Stimulated activated CD8-positive, alpha-beta memory T cell treated with anti-CD3 and anti-CD28 coated beads, Interleukin-4, amount 100 ng/mL, for 24 hours (primary cell): ENCODE results near the gene PTPRR.
"Not testable (repeated sequence)": the region's sequence is repeated elsewhere in the genome, so short reads cannot be mapped to it uniquely, and the experiment has no call there.

Experiments
- DNase-seq: peaks from one replicate; pipeline ENCODE4 v3.0.0-alpha.2; 2020; ENCODE audit warnings: low read depth

The PTPRR gene

DNA sequence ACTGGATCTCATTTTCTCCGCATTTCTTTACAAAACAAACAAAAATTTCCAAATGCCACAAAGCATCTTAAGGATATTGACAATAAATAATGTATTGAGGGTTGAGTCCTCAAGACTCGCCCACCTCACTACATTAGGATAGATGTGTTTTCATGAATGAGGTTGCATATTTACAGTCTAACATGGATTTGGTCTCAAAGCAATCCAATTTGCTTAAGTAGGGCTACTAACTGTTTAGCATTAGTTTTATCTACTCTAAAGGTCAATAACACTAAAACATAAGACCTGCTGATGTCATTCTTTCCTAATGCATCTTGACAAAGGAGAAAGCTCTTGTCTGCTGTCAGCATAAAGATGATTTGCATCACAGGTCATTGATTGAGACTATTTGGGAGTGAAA, 82.4 kb downstream of the PTPRR start:
- DNase-seq = no peak

GRCh38 chr12:70837026-70837425, 83.5 kb downstream of the PTPRR start:
- no peak for DNase-seq

DNA sequence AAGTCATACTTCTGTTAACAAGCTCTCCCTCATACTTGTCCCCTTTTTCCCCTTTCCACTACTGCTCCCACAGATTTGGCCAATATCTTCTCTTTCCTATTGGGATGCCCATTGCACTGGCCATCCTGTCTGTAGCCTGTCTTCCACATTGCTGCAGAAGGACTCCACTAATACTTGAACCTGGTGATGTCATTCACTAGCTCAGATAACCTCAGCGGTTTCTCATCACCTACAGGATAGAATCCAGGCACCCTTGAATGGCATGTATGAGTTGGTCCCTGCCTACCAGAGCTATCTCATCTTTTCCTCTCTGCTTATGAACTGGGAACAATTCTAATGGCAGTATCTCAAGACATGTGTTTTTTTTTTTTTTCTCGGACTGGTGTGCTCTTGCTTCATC, 84.6 kb downstream of the PTPRR start:
- no peak for DNase-seq

- no peak for DNase-seq
These were observed 89.0 kb downstream of the PTPRR start for GRCh38 chr12:70831543-70831942.

- no peak for DNase-seq
These were observed 90.1 kb downstream of the PTPRR start for GRCh38 chr12:70830221-70831061.

DNA sequence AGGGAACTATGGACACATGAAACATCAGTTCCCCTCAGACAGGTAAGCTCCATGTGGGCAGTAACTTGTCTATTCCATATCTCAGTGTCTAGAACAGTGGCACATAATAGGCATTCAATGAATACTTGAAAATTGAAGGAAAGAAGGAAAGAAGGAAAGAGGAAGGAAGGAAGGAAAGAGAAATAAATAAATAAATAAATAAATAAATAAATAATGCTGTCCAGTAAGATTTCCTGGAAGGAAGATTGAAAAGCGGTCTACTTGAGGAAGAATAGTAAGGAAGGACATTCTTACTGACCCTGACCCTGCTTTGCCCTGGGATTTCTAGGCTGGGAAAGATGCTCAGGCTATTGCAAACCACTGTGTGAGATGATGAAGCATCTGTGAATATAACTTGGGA, 91.5 kb downstream of the PTPRR start:
- no peak for DNase-seq

- no peak for DNase-seq
These were observed 92.2 kb downstream of the PTPRR start for GRCh38 chr12:70828351-70828750.

DNA sequence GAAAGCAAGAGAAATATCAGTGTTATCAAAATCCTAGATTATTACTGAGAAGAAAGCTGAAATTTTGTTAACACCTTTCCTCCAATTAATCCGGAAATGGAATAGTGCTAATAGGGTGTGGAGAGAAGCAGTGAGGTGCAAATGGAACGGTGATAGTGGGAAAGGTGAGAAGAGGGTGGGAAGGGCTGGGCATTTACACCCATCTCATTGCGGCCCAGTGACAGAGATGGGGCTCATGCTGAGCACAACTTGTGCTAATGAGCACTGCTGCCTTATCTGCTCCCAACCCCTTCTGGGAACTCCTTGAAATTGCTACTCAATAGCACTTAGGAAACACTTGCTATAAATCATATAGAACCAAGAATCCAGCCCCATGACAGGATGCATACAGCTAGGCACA, 94.4 kb downstream of the PTPRR start:
- no peak for DNase-seq

DNA sequence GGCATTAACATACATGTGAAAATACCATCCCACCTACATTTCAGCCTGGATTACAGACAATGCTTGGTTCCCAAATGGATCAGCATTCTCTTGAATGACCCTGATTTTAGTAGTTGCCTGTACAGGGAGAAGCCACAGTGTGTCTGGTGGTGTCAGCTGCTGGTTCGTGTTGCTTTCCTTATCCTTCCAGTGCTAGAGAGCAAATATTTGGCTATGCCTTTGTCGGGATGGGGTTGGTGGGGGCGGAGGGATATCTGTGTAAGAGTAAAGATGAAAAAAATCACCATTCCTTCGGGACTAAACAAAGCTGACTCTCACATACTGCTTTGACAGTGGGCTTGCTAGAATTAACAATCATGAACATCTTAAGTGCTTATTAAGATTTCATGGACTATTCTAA, 96.0 kb downstream of the PTPRR start:
- DNase-seq = no peak

GRCh38 chr12:70823182-70823976, 97.2 kb downstream of the PTPRR start:
- DNase-seq = no peak

GRCh38 chr12:70822412-70822811, 98.1 kb downstream of the PTPRR start:
- no peak for DNase-seq

DNA sequence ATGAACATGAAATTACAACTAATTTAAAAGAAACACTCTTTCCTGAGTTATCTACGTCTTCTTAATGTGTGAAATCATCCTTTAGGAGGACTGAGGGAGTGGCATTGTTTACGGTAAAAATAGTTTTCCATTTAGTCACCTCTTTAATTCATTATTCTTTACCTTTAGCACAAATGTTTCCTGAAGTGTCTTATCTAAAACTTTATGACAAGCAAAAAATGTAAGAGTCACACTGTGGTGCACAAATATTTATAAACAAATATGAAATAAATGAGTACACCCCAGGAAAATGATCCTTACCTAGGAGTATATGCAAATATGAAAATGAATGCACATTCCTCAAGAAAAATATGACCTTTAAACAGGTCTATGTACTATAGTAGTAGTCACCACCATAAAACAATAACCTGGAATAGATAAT, 104.6 kb downstream of the PTPRR start:
- DNase-seq = no peak

- DNase-seq = no peak
These were observed 105.5 kb downstream of the PTPRR start for GRCh38 chr12:70815056-70815455.

DNA sequence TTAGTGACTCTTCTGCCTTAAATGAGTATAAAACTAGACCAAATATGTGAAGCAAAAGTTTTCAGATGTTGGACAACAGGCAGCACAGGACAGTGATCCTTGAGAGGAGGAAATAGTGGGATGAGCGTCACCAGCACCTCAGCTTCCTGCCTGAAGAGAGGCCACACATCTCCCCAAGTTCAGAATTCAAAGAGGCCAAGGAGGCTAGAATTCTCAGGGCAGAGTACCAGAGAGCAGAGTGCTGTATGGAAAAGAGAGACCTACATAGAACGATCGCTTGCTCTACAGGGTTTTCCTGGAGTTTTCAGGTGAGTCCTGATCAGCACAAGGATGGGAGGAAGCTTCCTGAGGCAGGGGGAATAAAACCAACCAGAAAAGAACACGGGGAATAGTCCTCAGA, 107.0 kb downstream of the PTPRR start:
- DNase-seq = no peak

- DNase-seq = no peak
These were observed 108.4 kb downstream of the PTPRR start for GRCh38 chr12:70812136-70812535.

- DNase-seq = no peak
These were observed 110.7 kb downstream of the PTPRR start for GRCh38 chr12:70809887-70810286.

DNA sequence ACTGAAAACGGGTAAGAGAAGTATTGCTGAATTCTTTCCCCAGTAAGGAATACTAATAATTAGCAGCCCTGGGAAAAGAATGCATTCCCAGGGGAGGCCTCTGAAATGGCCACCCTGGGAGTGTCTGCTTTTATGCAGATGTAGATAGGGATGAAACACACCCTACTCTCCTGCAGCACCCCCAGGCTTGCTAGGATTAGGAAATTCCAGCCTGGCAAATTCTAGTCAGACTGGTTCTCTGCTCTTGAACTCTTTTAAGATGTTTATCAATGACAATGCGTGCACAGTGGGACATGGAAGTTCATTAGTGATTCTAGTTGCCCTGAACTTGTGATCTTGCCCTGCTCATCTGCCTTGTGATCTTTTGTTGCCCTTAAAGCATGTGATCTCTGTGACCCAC, 112.5 kb downstream of the PTPRR start:
- not testable (repeated sequence) for DNase-seq

- DNase-seq = no peak
These were observed 113.7 kb downstream of the PTPRR start for GRCh38 chr12:70806827-70807226.

- no peak for DNase-seq
These were observed 114.5 kb downstream of the PTPRR start for GRCh38 chr12:70806043-70806442.

GRCh38 chr12:70798016-70798783, 122.3 kb downstream of the PTPRR start:
- no peak for DNase-seq

GRCh38 chr12:70796989-70797388, 123.5 kb downstream of the PTPRR start:
- no peak for DNase-seq

GRCh38 chr12:70795608-70796007, 124.9 kb downstream of the PTPRR start:
- DNase-seq = no peak

GRCh38 chr12:70794131-70794530, 126.4 kb downstream of the PTPRR start:
- DNase-seq = no peak
